ENCODE results near the gene ERGIC1.

Gene ERGIC1

GRCh38 chr5:172983542-172984243 is 149.6 kb downstream of the ERGIC1 start, which contains the start of gene ATP6V0E1:
TSS of gene ATP6V0E1 (plus strand) at chr5:172983771. CDS start at chr5:172983861, 90 bp downstream.
- DNase-seq (ENCODE audit: low spot score) = peak; percentile 96

- DNase-seq (ENCODE audit: low spot score) = peak; percentile 82
Observed at GRCh38 chr5:172984244-172984953, 150.3 kb downstream of the ERGIC1 start.

GRCh38 chr5:172985596-172985995 is 151.5 kb downstream of the ERGIC1 start:
- DNase-seq (ENCODE audit: low spot score) = peak; percentile 45

GRCh38 chr5:172988276-172988675 is 154.2 kb downstream of the ERGIC1 start:
- DNase-seq (ENCODE audit: low spot score) = no peak

- DNase-seq (ENCODE audit: low spot score) = no peak
Observed at GRCh38 chr5:172990776-172991175, 156.7 kb downstream of the ERGIC1 start.

- no peak for DNase-seq (ENCODE audit: low spot score)
Observed at GRCh38 chr5:172994405-172994804, 160.4 kb downstream of the ERGIC1 start.

GRCh38 chr5:172999372-172999973 is 165.4 kb downstream of the ERGIC1 start:
- DNase-seq (ENCODE audit: low spot score) = no peak

GRCh38 chr5:172999974-173000373 is 165.9 kb downstream of the ERGIC1 start:
- DNase-seq (ENCODE audit: low spot score) = no peak

GRCh38 chr5:173001229-173001841 is 167.3 kb downstream of the ERGIC1 start:
- no peak for DNase-seq (ENCODE audit: low spot score)
